Coronary artery (tissue), 2 donors: ENCODE results near the gene NRF1.
A peak's percentile ranks its signal among the peaks of the same experiment; 100 is the strongest.

Source experiments
- DNase-seq: peaks from one replicate; pipeline ENCODE4 v3.0.0-alpha.2; 2017; ENCODE audit warnings: low spot score
- H3K27ac ChIP-seq, 2 donors: fragments of 200-600 bp; sonication (generic); one replicate each; pipeline ENCODE4 v1.5.1; 2016 to 2019
- H3K4me3 ChIP-seq: fragments of 200-600 bp; sonication (generic); 2 replicates; pipeline ENCODE4 v1.5.1; 2016; ENCODE audit warnings: mild to moderate bottlenecking, moderate library complexity
- CTCF ChIP-seq: fragments of 200-600 bp; sonication (generic); IDR thresholded peaks from one replicate; pipeline ENCODE4 v1.5.1; 2019; ENCODE audit warnings: antibody characterized with exemption

The NRF1 gene

DNA sequence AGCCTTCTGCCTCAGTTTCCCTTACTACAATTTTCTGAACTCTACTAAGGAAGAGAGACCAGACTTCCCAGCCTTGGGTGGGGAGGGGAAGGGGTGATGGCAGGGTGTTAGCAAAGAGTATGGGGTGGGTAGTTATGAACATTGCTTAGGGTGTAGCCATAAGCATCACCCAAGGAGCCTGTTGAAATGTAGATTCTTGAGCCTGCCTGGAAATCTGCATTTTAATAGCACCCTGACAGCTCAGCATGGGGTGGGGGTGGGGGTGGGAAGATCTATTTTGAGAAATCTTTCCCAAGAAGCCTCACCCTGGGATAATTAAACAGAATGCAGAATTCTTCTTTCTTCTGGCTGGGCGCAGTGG is 164.8 kb downstream of the NRF1 start:
- Histone ChIP-seq H3K27ac (no peak overlapping the region), H3K4me3 (no peak overlapping the region)
- DNase-seq: no peak
- no peak for TF ChIP-seq CTCF

DNA sequence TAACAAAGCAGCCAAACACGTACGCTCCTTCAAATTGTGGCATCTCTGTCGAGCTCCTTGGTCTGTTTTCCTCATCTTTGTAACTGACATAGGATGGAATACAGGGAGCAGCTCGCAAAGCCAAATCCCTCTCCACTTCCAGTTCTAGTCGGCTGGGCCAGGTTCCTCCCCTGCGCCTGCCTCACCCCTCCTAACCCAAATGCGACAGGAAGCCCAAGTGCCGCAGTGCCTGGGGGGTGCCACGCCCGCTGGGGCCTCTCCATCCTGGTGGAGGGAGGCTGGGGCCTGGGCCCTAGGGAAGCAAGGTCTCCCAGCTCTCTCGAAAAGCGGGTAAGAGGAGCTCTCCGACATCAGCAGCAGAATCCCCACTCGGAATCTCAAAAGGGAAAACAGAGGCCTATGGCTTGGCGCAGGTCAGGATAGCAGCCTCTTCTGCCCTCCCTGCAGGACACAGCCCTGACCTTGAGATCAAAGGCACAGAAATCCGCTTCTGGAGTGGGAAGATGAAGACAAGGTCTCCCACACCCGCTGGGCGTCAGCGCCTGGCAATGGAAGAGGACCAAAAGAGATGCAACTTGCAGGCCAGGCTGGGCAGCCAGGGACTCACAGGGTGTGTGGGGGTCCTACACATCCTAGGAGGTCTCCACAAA is 165.8 kb downstream of the NRF1 start:
- TF ChIP-seq CTCF: no peak
- no peak overlapping the region for H3K27ac ChIP-seq
- DNase-seq: no peak
- no peak overlapping the region for H3K4me3 ChIP-seq

GRCh38 chr7:129777993-129778769 is 166.7 kb downstream of the NRF1 start:
- Histone ChIP-seq H3K27ac (no peak overlapping the region), H3K4me3 (peak overlapping the region; percentile 66)
- TF ChIP-seq CTCF: no peak
- no peak for DNase-seq

DNA sequence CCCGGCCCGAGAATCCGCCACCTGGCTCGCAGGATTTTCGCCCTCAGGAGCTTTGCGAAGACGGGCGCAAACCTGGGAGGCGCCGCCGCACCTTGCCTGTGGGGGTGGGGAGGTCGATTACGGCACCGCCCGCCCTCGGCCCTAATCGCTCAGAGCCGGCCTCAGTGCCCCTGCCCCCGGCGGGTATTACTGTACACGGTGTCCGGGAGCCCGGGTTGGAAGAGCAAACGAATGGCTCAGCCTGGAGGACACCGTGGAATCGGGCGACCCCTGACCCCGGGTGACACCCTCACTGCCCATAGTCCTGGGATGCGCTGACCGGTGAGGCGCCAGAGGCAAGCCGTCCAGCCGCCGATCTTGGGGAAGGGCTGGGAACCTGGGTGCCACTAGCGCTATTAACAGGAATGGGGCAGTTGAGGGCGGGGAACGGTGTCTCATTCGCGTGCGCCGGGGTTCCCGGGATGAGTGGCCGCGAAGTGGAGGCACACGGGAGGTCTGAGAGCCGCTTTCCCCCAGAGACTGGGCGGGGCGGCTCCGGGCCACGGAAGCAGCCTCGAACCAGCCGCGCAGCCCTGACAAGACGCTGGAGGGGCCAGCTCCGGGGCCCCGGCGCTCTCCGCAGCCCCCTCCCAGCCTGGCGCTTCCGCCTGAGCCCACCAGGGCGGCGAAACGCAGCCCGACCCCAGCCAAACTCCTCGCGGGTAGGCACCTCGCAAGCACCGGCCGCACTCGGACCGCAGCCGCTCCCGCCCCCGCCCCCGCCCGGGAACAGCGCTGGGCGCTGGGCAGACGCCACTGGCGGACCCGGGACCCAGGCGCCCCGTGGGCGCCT is 167.5 kb downstream of the NRF1 start:
- DNase-seq: no peak
- TF ChIP-seq CTCF: no peak
- Histone ChIP-seq H3K27ac (no peak overlapping the region), H3K4me3 (peak overlapping the region; percentile 66)

- TF ChIP-seq CTCF: no peak
- DNase-seq: no peak
- Histone ChIP-seq H3K4me3 (peak overlapping the region; percentile 66), H3K27ac (no peak overlapping the region)
Observed at GRCh38 chr7:129779602-129780256, 168.2 kb downstream of the NRF1 start.

GRCh38 chr7:129780257-129780973 is 168.9 kb downstream of the NRF1 start:
- no peak for TF ChIP-seq CTCF
- Histone ChIP-seq H3K27ac (no peak overlapping the region), H3K4me3 (peak overlapping the region; percentile 66)
- no peak for DNase-seq
